22Rv1 (cell line): ENCODE measurements around the gene CENPO.

Source experiments
- CTCF ChIP-seq: fragments of 450-650 bp; IDR thresholded peaks from 2 replicates; pipeline ENCODE4 v1.5.1; 2017; ENCODE audit warnings: mild to moderate bottlenecking
- ZFX ChIP-seq: fragments of 450-650 bp; IDR thresholded peaks from 2 replicates; pipeline ENCODE4 v1.6.1; 2017; ENCODE audit warnings: antibody characterized with exemption, borderline replicate concordance

- TF ChIP-seq CTCF (no peak), ZFX (no peak)
Observed at GRCh38 chr2:24830351-24830750, 37.1 kb downstream of the CENPO start.
